Measurements from ENCODE around the gene NOMO2. TPM values are rescaled to one million over a fixed set of nuclear protein-coding genes. Genes with fewer than 3 reads are reported as not detected.
"Not testable (repeated sequence)": the region's sequence is repeated elsewhere in the genome, so short reads cannot be mapped to it uniquely, and the experiment has no call there.

NOMO2 gene, protein sequence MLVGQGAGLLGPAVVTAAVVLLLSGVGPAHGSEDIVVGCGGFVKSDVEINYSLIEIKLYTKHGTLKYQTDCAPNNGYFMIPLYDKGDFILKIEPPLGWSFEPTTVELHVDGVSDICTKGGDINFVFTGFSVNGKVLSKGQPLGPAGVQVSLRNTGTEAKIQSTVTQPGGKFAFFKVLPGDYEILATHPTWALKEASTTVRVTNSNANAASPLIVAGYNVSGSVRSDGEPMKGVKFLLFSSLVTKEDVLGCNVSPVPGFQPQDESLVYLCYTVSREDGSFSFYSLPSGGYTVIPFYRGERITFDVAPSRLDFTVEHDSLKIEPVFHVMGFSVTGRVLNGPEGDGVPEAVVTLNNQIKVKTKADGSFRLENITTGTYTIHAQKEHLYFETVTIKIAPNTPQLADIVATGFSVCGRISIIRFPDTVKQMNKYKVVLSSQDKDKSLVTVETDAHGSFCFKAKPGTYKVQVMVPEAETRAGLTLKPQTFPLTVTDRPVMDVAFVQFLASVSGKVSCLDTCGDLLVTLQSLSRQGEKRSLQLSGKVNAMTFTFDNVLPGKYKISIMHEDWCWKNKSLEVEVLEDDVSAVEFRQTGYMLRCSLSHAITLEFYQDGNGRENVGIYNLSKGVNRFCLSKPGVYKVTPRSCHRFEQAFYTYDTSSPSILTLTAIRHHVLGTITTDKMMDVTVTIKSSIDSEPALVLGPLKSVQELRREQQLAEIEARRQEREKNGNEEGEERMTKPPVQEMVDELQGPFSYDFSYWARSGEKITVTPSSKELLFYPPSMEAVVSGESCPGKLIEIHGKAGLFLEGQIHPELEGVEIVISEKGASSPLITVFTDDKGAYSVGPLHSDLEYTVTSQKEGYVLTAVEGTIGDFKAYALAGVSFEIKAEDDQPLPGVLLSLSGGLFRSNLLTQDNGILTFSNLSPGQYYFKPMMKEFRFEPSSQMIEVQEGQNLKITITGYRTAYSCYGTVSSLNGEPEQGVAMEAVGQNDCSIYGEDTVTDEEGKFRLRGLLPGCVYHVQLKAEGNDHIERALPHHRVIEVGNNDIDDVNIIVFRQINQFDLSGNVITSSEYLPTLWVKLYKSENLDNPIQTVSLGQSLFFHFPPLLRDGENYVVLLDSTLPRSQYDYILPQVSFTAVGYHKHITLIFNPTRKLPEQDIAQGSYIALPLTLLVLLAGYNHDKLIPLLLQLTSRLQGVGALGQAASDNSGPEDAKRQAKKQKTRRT
- total RNA-seq: 111 and 121 TPM in 2 replicates

DNA sequence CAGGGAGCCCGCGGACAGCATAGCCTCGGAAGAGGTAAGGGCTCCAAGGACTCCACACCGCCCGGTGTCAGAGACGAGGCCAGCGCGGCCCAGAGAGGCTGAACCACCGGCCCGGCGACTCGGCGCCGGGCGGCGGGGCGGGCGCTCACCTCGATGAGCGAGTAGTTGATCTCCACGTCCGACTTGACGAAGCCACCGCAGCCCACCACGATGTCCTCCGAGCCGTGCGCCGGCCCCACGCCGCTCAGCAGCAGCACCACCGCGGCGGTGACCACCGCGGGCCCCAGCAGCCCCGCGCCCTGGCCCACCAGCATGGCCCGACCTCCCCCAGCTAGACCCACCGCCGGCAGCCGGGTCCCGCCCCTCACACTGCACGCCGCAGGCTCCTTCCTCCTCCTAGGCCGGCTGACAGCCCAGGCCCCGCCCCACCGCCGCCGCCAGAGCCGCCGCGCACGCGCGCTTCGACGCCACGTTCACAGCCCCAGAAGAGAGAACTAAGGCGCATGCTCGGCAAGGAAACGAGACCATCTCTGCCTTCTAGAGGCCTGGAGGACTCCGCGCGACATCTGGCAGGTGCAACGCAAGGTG is at the start of gene NOMO2:
Gene NOMO2 (minus strand): TSS at position 371 of the 588 bp plus-strand sequence. CDS start 57 bp downstream, at position 314.
- not testable (repeated sequence) for H3K36me3 Mint-ChIP-seq (ENCODE audit: low read depth); H3K9me3 Mint-ChIP-seq
- H3K4me3 Mint-ChIP-seq: peak within 1 kb of the TSS; percentile 79

DNA sequence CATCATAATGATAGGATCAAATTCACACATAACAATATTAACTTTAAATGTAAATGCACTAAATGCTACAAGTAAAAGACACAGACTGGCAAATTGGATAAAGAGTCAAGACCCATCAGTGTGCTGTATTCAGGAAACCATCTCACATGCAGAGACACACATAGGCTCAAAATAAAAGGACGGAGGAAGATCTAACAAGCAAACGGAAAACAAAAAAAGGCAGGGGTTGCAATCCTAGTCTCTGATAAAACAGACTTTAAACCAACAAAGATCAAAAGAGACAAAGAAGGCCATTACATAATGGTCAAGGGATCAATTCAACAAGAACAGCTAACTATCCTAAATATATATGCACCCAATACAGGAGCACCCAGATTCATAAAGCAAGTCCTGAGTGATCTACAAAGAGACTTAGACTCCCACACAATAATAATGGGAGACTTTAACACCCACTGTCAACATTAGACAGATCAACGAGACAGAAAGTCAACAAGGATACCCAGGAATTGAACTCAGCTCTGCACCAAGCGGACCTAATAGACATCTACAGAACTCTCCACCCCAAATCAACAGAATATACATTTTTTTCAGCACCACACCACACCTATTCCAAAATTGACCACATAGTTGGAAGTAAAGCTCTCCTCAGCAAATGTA is 48.4 kb upstream of the NOMO2 start:
- DNase-seq (ENCODE audit: low spot score); H3K4me1 Mint-ChIP-seq (ENCODE audit: low read depth); H3K9me3 Mint-ChIP-seq; H3K4me3 Mint-ChIP-seq; H3K36me3 Mint-ChIP-seq (ENCODE audit: low read depth); H3K27ac Mint-ChIP-seq; H3K27me3 Mint-ChIP-seq (ENCODE audit: insufficient read depth); intact Hi-C loops (cut with micrococcal nuclease): not testable (repeated sequence)

More for the DNA sequence above, at the start of gene NOMO2:
- peaks cover 15% of the 10 kb centered on the region for H3K4me1 Mint-ChIP-seq (ENCODE audit: low read depth)
- H3K27me3 Mint-ChIP-seq (ENCODE audit: insufficient read depth); intact Hi-C loops (cut with micrococcal nuclease); H3K27ac Mint-ChIP-seq: not testable (repeated sequence)
- peak; percentile 95 for DNase-seq (ENCODE audit: low spot score)

DNA sequence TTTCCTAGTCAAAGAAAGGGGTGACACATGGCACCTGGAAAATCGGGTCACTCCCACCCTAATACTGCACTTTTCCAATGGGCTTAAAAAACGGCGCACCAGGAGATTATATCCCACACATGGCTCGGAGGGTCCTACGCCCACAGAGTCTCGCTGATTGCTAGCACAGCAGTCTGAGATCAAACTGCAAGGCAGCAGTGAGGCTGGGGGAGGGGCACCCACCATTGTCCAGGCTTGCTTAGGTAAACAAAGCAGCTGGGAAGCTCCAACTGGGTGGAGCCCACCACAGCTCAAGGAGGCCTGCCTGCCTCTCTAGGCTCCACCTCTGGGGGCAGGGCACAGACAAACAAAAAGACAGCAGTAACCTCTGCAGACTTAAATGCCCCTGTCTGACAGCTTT is 46.4 kb upstream of the NOMO2 start:
- H3K36me3 Mint-ChIP-seq (ENCODE audit: low read depth); intact Hi-C loops (cut with micrococcal nuclease); DNase-seq (ENCODE audit: low spot score); H3K4me1 Mint-ChIP-seq (ENCODE audit: low read depth); H3K27me3 Mint-ChIP-seq (ENCODE audit: insufficient read depth); H3K27ac Mint-ChIP-seq; H3K4me3 Mint-ChIP-seq; H3K9me3 Mint-ChIP-seq: not testable (repeated sequence)

DNA sequence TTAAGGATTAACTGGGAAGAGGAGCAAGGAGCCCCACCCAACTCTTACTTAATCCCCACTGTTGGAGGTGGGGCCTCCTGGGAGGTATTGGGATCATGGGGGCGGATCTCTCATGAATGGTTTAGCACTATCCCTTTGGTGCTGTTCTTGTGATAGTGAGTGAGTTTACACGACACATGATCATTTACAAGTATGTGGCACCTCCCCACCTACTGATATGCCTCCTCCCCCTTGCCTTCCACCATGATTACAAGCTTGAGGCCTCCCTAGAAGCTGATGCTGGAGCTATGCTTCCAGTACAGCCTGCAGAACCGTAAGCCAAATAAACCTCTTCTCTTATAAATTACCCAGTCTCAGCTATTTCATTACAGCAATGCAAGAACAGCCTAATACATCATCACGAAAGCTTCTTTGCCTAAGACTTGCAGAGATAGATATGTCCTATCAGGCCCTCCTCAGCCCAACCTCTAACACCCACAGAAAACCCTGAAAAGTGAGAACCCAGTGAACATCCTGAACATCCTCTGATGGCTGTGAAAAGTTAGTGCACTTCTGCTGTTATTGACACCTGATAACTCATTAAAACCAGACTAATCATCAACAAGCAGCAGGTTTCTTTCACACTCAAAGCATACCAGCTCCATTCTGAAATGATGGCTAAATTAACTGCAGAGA is 41.8 kb upstream of the NOMO2 start:
- H3K4me1 Mint-ChIP-seq (ENCODE audit: low read depth); H3K4me3 Mint-ChIP-seq; H3K27me3 Mint-ChIP-seq (ENCODE audit: insufficient read depth); H3K36me3 Mint-ChIP-seq (ENCODE audit: low read depth); intact Hi-C loops (cut with micrococcal nuclease); DNase-seq (ENCODE audit: low spot score); H3K27ac Mint-ChIP-seq; H3K9me3 Mint-ChIP-seq: not testable (repeated sequence)

DNA sequence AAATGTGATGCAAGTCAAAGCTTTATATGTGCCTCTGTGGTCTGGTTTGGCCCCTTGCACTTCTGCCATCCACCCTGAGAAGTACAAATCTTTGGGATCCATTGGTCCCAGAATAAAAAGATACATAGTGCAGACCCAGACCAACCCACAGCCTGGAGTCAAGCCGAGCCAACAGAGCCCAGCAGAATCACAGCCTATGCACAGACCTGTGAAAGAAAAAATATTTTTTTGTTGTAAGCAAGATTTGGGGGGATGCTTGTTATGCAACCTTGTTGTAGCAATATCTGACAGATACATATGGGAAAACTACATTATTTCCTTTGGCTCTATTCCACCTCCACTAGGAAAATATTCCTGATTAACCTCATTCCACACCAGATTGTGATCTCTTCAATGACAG is 36.7 kb upstream of the NOMO2 start:
- H3K9me3 Mint-ChIP-seq; H3K4me3 Mint-ChIP-seq; DNase-seq (ENCODE audit: low spot score); intact Hi-C loops (cut with micrococcal nuclease); H3K4me1 Mint-ChIP-seq (ENCODE audit: low read depth); H3K36me3 Mint-ChIP-seq (ENCODE audit: low read depth); H3K27me3 Mint-ChIP-seq (ENCODE audit: insufficient read depth); H3K27ac Mint-ChIP-seq: not testable (repeated sequence)

DNA sequence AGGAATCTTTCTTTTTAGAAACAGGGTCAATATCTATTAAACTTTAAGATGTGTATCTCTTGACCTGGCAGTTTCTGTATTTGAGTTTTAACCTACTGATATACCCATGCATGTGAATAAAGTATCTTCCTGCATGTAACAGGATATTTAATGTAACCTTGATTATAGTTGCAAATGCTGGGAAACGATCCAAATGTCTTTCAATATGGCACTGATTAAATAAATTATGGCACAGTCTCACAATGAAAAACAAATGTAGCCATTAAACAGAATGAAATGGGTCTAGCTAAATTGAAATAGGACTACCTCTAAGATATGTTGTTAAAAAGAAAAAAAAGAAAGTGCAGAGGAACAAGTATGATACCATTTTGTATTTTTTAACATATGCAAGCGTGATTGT is 35.8 kb upstream of the NOMO2 start:
- H3K27me3 Mint-ChIP-seq (ENCODE audit: insufficient read depth); H3K4me3 Mint-ChIP-seq; H3K36me3 Mint-ChIP-seq (ENCODE audit: low read depth); intact Hi-C loops (cut with micrococcal nuclease); DNase-seq (ENCODE audit: low spot score); H3K9me3 Mint-ChIP-seq; H3K4me1 Mint-ChIP-seq (ENCODE audit: low read depth); H3K27ac Mint-ChIP-seq: not testable (repeated sequence)

DNA sequence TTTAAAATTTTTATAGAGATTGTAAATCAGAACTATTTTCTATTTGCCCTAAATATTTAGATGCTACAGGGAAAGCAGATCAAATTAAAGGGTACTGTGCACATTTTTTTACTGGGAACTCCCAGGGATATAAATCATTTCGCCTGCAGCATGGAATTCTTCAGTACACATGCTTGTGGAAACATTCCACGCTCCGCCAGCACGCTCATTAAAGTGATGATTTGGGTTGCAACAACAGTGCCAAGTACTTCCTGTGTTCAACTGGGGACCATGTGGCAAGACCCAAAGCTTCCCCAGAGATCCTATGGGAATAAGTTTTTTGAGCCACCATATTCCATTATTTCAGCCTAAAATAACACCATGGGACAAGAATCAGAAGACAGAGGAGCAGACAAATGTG is 35.4 kb upstream of the NOMO2 start:
- H3K27ac Mint-ChIP-seq; H3K4me3 Mint-ChIP-seq; intact Hi-C loops (cut with micrococcal nuclease); DNase-seq (ENCODE audit: low spot score); H3K27me3 Mint-ChIP-seq (ENCODE audit: insufficient read depth); H3K36me3 Mint-ChIP-seq (ENCODE audit: low read depth); H3K4me1 Mint-ChIP-seq (ENCODE audit: low read depth); H3K9me3 Mint-ChIP-seq: not testable (repeated sequence)

DNA sequence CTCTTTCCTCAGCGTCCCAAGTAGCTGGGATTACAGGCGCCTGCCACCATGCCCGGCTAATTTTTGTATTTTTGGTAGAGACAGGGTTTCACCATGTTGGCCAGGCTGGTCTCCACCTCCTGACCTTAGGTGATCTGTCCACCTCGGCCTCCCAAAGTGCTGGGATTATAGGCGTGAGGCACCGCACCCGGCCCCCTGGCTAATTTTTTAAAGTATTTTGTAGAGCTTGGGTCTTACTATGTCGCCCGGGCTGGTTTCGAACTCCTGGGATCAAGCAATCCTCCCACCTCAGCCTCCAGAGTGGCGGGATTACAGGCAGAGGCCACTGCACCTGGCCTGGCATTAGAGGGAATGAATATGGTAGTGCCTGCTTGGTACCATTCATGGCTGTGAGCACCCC is 33.9 kb upstream of the NOMO2 start:
- H3K4me3 Mint-ChIP-seq; H3K27me3 Mint-ChIP-seq (ENCODE audit: insufficient read depth); H3K4me1 Mint-ChIP-seq (ENCODE audit: low read depth); H3K9me3 Mint-ChIP-seq; H3K36me3 Mint-ChIP-seq (ENCODE audit: low read depth); intact Hi-C loops (cut with micrococcal nuclease); H3K27ac Mint-ChIP-seq; DNase-seq (ENCODE audit: low spot score): not testable (repeated sequence)

DNA sequence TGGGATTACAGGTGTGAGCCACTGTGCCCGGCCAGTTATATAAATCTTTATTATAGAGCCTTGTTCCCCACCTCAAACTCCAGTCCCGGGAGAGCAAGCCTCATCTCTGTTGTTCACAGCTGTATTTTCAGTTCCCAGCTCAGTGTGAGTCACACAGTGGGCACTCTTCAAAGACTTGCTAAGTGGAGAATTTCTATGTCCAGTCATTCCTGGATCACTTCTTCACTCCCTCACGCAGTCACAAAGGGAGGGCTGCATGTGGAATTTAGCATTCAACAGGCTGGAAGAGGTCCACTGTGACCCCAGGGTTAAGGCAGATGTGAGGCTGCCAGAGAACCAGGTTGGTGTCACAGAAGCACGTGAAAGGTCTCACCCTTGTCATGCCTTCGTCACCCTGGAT is 33.0 kb upstream of the NOMO2 start:
- H3K27ac Mint-ChIP-seq; H3K27me3 Mint-ChIP-seq (ENCODE audit: insufficient read depth); H3K36me3 Mint-ChIP-seq (ENCODE audit: low read depth); intact Hi-C loops (cut with micrococcal nuclease); H3K4me3 Mint-ChIP-seq; DNase-seq (ENCODE audit: low spot score); H3K4me1 Mint-ChIP-seq (ENCODE audit: low read depth); H3K9me3 Mint-ChIP-seq: not testable (repeated sequence)

DNA sequence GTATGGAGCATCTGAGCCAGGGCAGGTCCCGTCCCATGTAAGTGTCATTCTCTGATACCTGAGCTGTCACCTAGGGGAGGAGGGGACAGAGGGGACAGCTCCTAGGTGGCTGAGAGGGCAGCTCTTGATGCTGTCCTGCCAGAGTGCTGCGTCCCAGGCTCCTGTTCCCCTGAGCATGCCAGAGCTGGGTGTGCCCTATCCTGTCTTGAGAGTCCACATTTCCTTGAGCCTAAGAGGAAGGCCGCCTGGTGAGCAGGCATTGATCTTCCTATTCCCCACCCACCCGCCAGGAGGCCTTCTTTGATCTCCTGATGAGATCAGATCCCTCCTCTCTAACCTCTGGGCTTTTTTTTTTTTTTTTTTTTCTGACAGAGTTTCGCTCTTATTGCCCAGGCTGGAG is 32.0 kb upstream of the NOMO2 start:
- intact Hi-C loops (cut with micrococcal nuclease); H3K9me3 Mint-ChIP-seq; H3K27ac Mint-ChIP-seq; H3K27me3 Mint-ChIP-seq (ENCODE audit: insufficient read depth); H3K36me3 Mint-ChIP-seq (ENCODE audit: low read depth); H3K4me3 Mint-ChIP-seq; H3K4me1 Mint-ChIP-seq (ENCODE audit: low read depth); DNase-seq (ENCODE audit: low spot score): not testable (repeated sequence)

DNA sequence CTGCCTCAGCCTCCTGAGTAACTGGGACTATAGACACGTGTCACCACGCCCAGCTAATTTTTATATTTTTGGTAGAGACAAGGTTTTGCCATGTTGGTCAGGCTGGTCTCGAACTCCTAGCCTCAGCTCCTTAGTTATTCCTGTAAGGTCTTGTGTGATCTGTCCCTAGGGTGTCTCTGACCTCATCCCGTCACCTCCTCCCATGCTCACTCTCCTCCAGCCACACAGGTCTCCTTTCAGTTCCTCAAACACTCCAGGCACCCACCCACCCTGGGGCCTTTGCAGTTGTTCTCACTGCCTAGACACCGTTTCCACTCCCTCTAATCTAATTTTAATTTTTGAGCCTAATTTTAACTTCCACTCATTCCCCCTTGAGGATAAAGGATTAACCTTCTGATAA is 31.1 kb upstream of the NOMO2 start:
- intact Hi-C loops (cut with micrococcal nuclease); H3K4me1 Mint-ChIP-seq (ENCODE audit: low read depth); H3K27me3 Mint-ChIP-seq (ENCODE audit: insufficient read depth): not testable (repeated sequence)

DNA sequence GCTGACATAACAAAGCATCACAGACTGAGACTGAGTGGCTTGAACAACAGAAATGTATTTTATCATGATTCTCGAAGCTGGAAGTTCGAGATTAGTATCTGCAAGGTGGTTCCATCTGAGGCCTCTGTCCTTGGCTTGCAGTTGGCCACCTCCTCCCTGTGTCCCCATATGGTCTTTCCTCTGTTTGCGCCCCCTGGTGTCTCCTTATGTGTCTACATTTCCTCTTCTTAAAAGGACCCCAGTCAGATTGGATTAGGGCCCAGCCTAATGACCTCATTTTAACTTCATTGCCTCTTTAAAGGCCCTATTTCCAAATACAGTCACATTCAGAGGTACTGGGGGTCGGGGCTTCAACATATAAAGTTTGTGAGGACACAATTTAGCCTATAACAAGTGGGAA is 30.0 kb upstream of the NOMO2 start:
- H3K36me3 Mint-ChIP-seq (ENCODE audit: low read depth); intact Hi-C loops (cut with micrococcal nuclease); DNase-seq (ENCODE audit: low spot score); H3K4me3 Mint-ChIP-seq; H3K4me1 Mint-ChIP-seq (ENCODE audit: low read depth); H3K9me3 Mint-ChIP-seq; H3K27me3 Mint-ChIP-seq (ENCODE audit: insufficient read depth); H3K27ac Mint-ChIP-seq: not testable (repeated sequence)

More for the DNA sequence above, 31.1 kb upstream of the NOMO2 start:
- not testable (repeated sequence) for H3K36me3 Mint-ChIP-seq (ENCODE audit: low read depth); H3K9me3 Mint-ChIP-seq; H3K27ac Mint-ChIP-seq; DNase-seq (ENCODE audit: low spot score); H3K4me3 Mint-ChIP-seq
